ENCODE results near the gene EEFSEC.

EEFSEC gene

DNA sequence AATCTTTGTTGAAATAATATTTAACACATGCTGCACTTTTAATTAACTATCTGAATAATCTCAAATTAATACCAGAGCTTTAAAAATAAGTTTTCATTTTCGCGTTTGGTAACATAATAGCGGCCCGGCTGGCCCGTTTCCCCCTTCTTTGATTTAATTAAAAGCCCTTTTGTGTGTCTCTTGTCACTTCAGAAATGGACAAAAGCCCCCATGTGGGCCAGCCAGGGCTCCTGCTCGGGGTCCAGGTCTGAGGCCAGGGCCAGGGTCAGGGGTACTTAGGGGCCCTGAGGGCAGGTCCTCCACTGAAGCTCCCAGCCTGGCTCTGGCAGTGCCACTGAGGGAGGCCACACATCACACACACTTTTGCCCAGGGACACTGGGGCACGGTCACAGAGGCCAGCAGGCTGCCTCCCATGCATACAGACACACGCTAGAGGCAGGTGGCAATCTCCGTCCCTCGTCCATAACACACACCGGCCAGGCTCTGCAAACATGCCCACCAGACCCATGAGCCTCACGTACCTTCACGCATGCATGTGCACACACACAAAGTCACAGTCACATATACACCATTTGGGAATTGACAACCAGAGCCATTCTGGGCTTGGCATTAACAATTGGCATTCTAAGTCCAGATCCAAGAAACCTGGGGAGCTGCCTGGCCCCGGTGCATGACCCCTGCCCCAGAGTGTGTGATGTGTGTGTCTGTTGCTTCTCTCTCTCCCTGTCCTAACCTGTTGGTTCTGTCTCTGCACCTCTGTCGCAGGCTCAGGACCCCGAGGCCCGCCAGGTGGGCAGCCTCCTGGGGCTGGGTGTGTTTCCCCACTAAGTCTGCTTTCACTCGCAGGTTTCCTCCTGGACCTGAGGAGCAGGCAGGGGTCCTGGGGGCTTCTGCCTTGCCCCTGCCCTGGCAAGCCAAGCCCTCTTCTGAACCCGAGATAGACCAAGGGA is 274.9 kb downstream of the EEFSEC start:
- DNase-seq (ENCODE audit: low spot score): no peak

DNA sequence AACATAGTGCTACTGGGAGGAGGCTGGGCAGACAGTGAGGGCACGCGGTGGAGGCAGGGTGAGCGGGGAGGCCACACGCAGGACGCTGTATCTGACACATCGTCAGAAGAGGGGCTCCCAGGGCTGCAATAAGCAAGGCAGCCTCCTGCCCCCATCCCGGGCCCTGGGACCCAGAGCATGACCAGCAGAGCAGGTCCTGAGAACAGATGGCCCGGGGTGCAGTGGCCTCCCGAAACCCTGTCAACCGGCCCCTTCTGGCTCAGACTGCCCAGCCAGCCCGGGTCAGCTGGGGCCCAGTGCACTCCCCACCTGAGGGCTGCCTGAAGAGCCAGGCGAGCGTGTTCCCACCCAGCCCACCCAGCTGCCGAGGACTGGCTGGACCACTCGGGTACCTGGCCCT is 276.0 kb downstream of the EEFSEC start:
- no peak for DNase-seq (ENCODE audit: low spot score)

DNA sequence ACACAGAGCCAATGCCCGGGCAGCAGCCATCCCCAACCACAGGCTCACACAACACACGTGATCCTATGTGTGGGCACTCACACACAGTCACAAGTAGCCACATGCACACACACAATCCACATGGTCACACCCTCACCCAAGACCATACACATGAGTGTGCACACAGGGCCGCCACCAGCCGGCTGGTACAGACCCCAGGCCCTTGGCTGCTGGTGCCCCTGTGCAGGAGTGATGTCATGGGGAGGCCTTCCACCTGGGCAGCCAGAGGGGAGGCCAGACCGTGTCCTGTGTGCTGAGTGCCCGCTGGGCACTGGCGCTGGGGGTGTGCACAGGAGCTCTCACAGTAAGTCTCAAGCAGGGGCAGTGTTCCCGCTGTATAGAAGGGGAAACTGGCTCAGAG is 276.5 kb downstream of the EEFSEC start:
- no peak for DNase-seq (ENCODE audit: low spot score)

DNA sequence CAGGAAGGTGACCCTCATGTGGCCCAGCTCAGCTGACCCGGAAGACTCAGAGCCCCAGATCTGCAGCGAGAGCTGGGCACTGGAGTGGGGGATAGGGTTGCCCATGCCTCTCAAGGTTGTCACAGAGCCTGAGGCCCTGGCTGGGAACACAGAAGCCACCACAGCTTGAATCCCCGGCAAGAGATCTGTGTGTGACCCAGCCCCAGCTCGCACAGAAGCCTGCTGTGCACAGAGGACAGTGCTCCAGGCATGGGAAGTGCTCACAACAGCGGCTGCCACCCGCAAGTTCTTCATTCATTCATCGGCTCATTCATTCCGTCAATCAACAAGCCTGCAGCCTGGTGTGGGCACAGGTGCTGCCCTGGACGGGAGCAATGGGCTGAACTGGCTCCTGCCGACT is 277.0 kb downstream of the EEFSEC start:
- no peak for DNase-seq (ENCODE audit: low spot score)

DNA sequence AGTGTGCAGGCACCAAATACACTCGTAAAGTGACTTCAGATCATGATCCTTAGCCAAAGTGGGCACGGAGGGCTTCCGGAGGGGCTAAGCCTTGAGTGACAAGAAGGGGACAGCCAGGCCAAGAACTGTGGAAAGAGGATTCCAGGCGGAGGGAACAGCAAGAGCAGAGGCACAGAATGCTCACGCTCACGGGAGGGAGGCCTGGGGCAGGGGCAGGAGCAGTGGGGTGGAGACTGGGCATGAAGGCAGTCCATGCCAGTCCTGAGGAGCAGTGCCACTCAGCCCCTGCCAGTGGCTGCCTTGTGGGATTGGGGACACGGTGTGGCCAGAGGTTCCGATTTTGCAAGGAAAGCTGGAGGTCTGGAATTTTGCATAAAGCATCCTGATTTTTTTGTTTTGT is 277.4 kb downstream of the EEFSEC start:
- DNase-seq (ENCODE audit: low spot score): no peak

DNA sequence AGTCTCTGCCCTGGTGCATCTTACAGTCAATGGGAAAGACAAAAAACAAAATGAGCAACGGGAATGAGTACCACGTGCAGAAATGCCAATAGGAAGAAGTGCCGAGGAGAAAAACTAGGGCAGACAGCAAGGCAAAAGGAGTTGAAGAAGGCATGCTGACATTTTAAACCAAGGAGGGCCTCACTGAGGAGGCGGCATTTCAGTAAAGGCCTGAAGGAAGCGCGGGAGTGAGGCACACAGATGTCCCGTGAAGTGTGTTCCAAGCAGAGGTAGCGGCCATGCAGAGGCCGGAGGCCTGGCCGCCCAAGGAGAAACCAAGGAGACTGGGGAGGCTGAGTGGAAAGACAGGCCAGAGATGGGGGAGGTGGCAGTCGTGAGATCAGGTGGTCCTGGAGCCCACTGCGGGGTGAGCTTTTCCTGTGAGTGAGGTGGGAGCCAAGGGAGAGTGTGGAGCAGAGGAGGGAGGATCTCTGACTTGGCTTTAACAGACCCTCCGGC is 278.6 kb downstream of the EEFSEC start:
- DNase-seq (ENCODE audit: low spot score): no peak

DNA sequence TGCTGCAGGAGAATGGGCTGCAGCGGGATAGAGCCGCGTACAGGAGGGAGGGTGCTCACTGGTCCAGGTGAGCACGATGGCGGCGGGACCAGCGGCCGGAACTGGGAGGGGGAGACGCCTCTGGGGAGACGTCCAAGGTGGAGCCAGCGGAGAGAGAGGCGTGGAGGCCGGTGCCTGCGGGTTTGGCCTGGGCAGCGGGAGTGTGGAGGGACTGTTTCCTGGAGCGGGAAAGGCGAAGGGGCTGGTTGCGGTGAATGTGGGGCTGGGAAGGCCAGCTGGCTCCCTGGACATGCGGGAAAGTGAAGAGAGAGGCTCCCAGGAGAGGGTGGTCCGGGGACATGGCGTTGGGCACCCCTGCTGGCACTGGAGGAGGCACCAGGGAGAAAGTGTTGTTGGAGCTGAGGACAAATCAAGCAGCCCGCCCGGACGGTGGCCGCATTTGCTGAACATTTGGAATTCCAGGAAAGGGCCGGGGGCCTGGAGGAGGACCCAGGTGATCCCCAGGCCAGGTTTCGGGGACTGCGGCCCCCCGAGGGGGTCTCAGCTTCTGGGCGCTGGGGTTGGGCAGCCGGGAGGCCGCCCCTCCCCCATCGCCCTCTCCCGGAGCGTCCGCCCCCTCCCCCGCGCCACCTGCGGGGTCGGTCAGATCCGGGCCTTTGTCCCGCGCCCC is 279.2 kb downstream of the EEFSEC start:
- DNase-seq (ENCODE audit: low spot score): no peak

DNA sequence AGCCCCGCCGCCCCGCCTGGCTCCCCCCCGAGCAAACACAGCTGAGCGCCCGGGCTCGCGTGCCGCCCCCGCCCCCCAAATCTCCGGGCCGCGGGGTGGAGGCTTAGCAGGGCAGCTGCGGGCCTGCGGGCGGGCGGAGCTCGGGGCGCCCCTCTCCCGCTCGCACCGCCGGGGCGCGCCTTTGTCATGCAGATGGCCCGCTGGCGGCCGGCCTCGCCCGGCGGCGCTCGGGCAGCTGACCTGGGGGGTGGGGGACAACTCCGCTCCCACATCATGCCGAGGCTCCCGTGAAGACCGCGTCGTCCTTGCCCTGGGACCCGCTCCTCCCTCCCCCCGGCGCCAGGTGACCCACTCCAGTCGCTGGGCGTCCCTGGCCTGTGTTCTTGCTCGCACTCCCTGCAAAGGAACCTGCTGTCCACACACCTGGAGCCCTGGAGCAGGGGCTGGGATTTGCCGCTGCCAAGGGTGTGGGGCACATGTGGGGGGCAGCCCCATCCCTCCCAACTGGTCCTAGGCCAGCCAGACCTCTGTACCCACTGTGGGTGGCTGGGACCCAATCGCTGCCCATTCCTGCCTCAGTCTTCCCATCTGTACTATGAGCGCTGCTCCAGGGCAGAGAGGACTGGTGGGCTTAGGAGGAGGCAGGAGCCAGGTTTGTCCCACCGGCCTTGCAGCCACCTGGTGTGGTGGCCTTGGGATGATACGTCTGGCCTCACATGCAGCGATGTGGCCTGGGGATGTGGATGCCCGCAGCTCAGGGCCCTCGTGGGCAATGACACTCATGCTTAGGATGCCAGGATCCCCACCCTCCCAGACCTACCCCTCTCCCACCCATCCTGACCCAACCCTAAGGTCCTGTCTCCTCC is 279.9 kb downstream of the EEFSEC start:
- no peak for DNase-seq (ENCODE audit: low spot score)

DNA sequence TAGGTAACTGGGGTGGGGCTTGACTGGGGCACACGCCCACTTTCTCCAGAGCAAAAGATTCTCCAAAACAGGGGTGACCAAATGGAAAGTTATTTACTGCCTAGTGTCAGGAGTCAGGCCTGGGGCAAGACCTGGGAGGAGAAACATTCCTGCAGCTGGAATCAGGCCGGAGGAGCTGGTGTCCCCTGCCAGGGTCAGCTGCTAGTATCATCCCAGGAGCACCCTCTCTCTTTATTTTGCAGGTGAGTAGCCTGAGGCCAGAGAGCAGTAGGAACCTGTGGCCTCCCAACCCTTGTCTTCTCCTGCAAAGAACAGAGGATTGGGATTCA is 280.5 kb downstream of the EEFSEC start:
- DNase-seq (ENCODE audit: low spot score): no peak

DNA sequence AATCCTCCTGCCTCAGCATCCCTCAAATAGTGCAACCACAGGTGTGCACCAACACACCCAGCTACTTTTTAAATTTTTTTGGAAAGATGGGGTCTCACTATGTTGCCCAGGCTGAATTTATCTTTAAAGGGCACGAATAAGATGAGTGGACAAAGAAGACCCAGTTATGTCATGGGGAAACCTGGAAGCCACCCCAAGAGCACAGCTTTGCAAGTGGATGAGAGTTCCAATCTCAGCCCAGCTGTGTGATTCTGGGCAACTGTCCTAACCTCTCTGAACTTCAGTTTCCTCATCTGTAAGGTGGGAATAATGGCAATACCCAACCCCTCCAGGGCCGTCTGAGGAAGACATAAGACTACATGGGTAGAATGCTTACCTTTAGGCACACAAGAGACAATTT is 281.2 kb downstream of the EEFSEC start:
- no peak for DNase-seq (ENCODE audit: low spot score)

DNA sequence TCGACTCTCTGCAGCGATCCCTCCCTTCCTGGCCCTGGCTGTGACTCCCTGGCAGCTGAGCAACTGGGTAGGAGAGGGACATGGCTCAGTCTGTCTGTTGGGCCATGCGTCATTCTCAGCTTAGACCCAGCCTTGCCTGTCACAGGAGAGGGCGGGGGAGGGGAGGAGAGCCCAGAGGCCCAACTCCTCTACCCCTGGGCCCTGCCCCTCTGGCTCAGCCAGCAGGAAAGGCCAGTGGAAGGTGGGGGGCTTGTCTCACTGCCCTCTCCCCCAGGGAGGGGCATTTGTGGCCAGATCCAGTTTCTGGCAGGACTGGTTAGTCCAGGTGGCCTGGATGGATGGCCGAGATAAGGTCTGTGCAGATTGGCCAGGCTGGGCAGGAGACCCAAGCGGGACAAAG is 281.8 kb downstream of the EEFSEC start:
- no peak for DNase-seq (ENCODE audit: low spot score)

DNA sequence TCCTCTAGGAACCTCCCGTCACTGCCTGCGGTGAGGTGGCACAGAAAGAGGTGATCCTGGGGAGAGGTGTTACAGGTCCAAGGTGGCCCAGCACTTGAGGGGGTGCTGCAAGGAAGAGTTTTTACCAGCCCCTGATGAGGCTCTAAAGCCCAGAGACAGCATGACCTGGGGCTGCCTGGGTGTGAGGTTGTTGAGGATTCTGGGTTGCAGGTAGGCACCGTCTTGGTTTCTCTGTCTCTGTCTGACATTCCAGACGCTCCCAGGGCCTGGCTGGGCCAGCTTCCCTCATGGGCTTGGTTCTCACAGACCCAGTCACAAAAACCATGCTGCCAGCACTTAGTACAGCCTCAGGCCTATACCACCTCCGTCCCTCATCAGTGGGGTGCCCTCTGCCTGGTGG is 282.3 kb downstream of the EEFSEC start:
- DNase-seq (ENCODE audit: low spot score): no peak

DNA sequence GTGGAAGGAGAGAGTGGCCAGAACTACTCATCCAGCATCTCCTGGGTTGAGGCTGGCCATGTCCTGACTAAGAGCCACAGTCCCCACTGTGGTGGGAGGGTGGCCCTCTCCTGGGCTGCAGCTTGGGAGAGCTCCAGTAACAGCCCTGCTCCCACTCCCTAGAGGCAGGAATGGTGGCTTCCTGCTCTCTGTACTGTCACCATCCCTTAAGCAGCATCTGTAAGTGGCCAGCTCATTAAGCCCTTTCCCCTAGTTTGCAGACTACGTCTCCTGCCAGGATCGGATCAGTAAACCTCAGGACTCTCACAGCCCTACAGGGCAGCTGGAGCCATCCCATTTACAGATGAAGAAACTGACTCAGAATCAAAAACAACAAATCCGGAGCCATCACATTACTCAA is 282.9 kb downstream of the EEFSEC start:
- no peak for DNase-seq (ENCODE audit: low spot score)

DNA sequence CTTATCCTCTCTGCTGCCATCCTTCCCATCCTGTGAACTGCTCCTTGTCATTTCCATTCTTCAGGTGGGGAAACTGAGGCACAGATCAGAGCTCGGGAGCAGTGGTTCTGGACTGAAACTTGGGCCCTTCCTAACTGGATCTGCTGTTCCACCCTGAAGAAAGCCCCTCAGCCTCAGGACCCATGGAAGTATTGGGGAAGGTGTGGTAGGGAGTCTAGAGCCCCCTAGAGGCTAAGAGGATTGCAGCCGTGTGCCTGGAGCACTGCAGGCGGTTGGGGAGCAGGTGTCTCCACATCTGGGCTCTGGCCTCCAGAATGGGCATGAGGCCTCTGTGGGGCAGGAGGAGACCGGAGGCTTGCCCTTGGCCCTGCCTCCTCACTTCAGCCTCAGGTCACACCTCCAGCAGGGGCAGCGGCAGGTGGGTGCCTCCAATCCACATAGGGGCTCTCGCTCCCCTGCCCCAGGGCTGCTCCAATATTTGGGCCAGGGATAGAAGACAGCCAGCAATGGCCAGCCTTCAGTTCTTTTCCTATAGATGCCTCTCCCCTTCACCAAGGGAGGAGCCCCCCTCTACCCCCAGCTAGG is 285.3 kb downstream of the EEFSEC start:
- no peak for DNase-seq (ENCODE audit: low spot score)

DNA sequence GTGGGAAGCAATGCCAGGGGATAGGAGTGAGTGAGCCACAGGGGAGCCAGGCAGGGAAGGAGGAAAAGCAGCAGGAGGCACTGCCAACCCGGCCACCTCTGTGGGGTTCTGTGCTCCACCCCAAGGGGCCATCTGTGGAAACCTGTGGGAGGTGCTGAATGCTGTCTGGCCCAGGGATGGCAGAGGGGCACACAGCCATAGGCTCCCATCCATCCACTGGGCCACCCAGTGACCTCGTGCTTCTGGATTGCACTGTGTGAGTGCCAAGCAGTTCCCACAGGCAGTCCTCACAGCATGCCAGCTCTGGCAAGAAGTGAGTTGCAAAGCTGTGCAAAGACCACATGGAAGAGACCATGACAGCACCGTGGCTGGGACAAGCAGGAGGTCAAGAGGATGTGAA is 285.9 kb downstream of the EEFSEC start:
- DNase-seq (ENCODE audit: low spot score): no peak

DNA sequence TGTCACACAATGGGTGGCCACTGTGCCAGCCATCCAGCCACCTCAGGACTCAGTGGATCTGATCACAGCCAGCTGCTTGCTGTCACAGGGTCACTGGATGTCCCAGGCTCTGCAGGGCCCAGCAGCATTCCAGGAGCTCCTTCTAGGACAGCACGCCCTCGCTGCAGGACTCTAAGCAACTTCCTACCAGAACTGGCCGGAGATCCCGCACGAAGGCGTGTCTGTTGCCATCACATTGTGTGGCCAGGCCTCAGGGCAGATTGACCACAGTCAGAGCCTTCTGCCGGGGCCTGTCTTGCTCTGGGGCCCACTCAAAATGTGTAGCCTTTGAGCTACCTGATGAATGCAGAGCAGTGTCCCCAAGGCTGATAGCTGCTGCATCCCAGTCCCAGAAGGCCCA is 288.8 kb downstream of the EEFSEC start:
- DNase-seq (ENCODE audit: low spot score): no peak

DNA sequence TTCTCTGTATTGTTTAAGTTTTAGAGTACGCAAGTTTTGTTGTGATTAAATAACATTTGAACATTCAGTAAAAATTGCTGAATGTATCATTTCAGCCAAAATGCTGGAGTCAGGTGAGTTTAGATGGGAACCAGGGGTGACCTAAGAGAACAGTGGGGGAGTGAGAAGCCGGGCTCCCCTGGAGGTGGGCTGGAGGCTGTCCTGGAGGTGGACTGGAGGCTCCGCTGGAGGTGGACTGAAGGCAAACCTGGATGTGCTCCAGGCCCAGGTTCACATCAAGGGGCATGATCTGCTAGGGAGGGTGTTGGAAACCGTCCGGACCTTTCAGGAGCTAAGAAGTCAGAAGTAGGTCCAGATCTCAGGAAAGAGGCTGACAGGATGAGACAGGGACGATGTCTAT is 289.7 kb downstream of the EEFSEC start:
- DNase-seq (ENCODE audit: low spot score): no peak

DNA sequence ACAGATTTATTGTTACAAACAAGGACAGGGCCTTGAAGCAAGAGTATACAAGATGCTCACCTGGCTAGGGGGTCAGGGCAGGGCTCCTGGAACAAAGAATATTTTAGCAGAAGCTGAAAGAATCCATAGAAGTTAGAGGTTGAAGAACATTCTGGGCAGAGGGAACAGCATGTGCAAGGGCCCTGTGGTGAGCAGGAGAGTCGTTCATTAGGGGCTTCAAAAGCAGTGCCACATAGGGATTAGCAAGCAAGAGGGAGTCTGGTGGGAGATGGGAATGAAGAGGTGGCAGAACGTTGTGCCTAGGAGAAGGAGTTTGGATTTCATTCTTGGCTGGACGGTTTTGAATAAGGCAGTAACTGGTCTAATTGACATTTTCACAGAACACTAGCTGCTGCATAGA is 290.5 kb downstream of the EEFSEC start:
- no peak for DNase-seq (ENCODE audit: low spot score)

DNA sequence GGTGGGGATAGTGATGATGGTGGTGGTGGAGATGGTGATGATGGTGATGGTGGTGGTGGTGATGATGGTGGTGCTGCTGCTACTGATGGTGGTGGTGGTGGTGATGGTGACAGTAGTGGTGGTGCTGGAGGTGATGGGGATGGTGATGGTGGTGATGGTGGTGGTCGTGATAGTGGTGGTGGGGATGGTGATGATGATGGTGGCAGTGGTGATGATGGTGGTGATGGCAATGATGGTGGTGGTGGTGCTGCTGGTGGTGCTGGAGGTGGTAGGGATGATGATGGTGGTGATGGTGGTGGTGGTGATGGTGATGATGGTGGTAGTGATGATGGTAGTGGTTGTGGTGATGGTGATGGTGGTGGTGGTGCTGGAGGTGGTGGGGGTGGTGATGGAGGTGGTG is 292.1 kb downstream of the EEFSEC start:
- no peak for DNase-seq (ENCODE audit: low spot score)

DNA sequence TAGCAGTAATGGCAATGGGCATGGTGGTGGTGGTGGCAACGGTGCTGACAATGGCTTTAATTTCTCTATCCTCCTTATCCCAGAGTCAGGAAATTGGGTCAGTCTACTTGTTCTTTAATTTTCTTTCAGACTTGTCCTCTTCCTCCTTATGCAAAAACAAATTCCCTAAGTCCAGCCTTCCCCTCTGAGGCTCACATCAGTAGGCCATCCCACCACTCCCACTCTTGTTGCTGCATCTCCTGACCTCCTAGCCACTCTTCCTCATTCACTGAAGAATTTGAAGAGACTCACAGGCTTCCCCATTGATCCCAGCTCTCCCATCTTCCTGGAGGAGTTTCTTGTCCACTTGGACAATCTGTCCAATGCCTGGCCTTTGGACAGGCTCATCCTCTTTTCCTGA is 293.5 kb downstream of the EEFSEC start:
- no peak for DNase-seq (ENCODE audit: low spot score)

DNA sequence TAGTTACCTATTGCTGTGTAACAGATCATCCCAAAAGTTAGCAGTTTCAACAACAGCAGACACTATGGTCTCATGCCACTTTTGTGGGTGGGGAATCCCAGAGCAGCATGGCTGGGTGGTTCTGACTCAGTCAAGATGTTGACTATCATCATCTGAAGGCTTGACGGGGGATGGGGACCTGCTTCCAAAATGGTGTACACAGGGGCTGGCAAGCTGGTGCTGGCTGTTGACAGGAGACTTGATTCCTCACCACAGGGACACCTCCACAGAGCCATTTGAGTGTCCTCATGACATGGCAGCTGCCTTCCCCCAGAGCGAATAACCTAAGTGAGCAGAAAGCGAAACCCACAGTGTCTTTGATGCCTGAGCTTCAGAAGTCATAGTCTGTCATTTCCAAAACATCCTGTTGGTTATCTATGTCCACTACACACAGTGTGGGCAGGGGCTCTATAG is 294.3 kb downstream of the EEFSEC start:
- no peak for DNase-seq (ENCODE audit: low spot score)

DNA sequence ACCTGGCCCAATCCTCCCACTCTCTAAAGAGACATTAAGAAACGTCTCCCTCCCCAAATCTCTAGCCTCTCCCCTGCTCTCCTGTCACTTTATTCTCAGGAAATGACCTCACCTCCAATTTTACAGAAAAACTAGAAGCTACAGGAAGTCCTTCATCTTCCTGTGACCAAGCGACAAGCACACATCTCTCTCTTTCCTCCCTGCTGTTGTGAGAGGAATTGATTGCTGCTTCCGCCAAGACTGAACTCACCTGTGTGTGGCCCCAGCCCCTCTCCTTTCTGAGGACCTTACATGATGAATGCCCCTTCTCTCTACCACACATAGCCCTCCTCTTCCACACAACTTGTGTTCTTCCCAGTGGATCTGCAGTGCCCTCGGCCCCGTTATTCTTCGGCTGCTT is 295.2 kb downstream of the EEFSEC start:
- DNase-seq (ENCODE audit: low spot score): peak; percentile 36

Data from kidney capillary endothelial cell (primary cell).